GM23338 (cell line): Measurements from ENCODE around the gene DLGAP4. TPM values are rescaled to one million over a fixed set of nuclear protein-coding genes. Genes with fewer than 3 reads are reported as not detected.

Experiments used
- ATAC-seq: fragments of 200-7000 bp; cut with Tn5 transposase; 3 replicates; pipeline ENCODE4 v1.9.1; 2020
- DNase-seq: peaks from one replicate; pipeline ENCODE4 v3.0.0-alpha.2; 2015; ENCODE audit warnings: low spot score
- H2AFZ ChIP-seq: fragments of 200-600 bp; sonication (generic); 2 replicates; pipeline ENCODE4 v1.8.0; 2016; ENCODE audit warnings: antibody characterized with exemption, mild to moderate bottlenecking, moderate library complexity
- H3F3A ChIP-seq: fragments of 200-600 bp; sonication (generic); replicated peaks from 2 replicates; pipeline ENCODE4 v1.8.0; 2017; ENCODE audit warnings: antibody characterized with exemption, mixed run types, low read depth
- H3K27ac ChIP-seq: fragments of 200-600 bp; sonication (generic); 2 replicates; pipeline ENCODE4 v1.6.1; 2016; ENCODE audit warnings: low read depth
- H3K27me3 ChIP-seq: fragments of 200-600 bp; sonication (generic); 2 replicates; pipeline ENCODE4 v1.8.0; 2016; ENCODE audit warnings: mild to moderate bottlenecking, mixed run types, moderate library complexity; ENCODE audit not compliant: insufficient read depth
- H3K36me3 ChIP-seq: fragments of 200-600 bp; sonication (generic); 2 replicates; pipeline ENCODE4 v1.8.0; 2016; ENCODE audit warnings: mild to moderate bottlenecking; ENCODE audit not compliant: insufficient read depth
- H3K4me1 ChIP-seq: fragments of 200-600 bp; sonication (generic); 2 replicates; pipeline ENCODE4 v1.8.0; 2016; ENCODE audit warnings: mild to moderate bottlenecking, moderate library complexity; ENCODE audit not compliant: insufficient read depth
- H3K4me2 ChIP-seq: fragments of 200-600 bp; sonication (generic); 2 replicates; pipeline ENCODE4 v1.7.1; 2017; ENCODE audit warnings: mixed run types
- H3K4me3 ChIP-seq: fragments of 200-600 bp; sonication (generic); 2 replicates; pipeline ENCODE4 v1.6.1; 2016; ENCODE audit warnings: mixed run types
- H3K79me2 ChIP-seq: fragments of 200-600 bp; sonication (generic); replicated peaks from 2 replicates; pipeline ENCODE4 v1.8.0; 2017; ENCODE audit warnings: mild to moderate bottlenecking; ENCODE audit not compliant: insufficient read depth
- H3K9me2 ChIP-seq: fragments of 200-600 bp; sonication (generic); 2 replicates; pipeline ENCODE4 v1.8.0; 2017; ENCODE audit not compliant: insufficient read depth
- H4K20me1 ChIP-seq: fragments of 200-600 bp; sonication (generic); replicated peaks from 2 replicates; pipeline ENCODE4 v1.8.0; 2017; ENCODE audit warnings: mild to moderate bottlenecking; ENCODE audit not compliant: insufficient read depth
- H3K27ac Mint-ChIP-seq: 2 replicates; pipeline ENCODE4 v1.8.0; 2020; ENCODE audit warnings: inconsistent platforms, mild to moderate bottlenecking, moderate library complexity, mixed read lengths
- H3K27me3 Mint-ChIP-seq: 3 replicates; pipeline ENCODE4 v1.8.0; 2022; ENCODE audit warnings: low read depth, mild to moderate bottlenecking, moderate library complexity, mixed read lengths, inconsistent platforms; ENCODE audit not compliant: insufficient read depth, poor library complexity
- H3K36me3 Mint-ChIP-seq: 3 replicates; pipeline ENCODE4 v1.8.0; 2021; ENCODE audit warnings: low read depth, mild to moderate bottlenecking, inconsistent platforms, moderate library complexity, mixed read lengths
- H3K4me1 Mint-ChIP-seq: 3 replicates; pipeline ENCODE4 v1.8.0; 2020; ENCODE audit warnings: mild to moderate bottlenecking, inconsistent platforms, mixed read lengths
- H3K4me3 Mint-ChIP-seq: 3 replicates; pipeline ENCODE4 v1.8.0; 2021; ENCODE audit warnings: moderate library complexity, mild to moderate bottlenecking, inconsistent platforms, mixed read lengths
- H3K9me3 Mint-ChIP-seq: 3 replicates; pipeline ENCODE4 v1.8.0; 2020; ENCODE audit warnings: moderate library complexity, mild to moderate bottlenecking, inconsistent platforms, mixed read lengths
- CREB1 ChIP-seq: fragments of 250-450 bp; sonication (Bioruptor Pico); IDR thresholded peaks from 2 replicates; pipeline ENCODE4 v1.5.0; 2020; ENCODE audit warnings: low read depth, mild to moderate bottlenecking, moderate library complexity
- EZH2 ChIP-seq: fragments of 200-600 bp; sonication (generic); IDR thresholded peaks from one replicate; pipeline ENCODE4 v1.8.0; 2017; ENCODE audit warnings: antibody characterized with exemption, mild to moderate bottlenecking, low read depth; ENCODE audit not compliant: unreplicated experiment
- EZH2phosphoT487 ChIP-seq: fragments of 200-600 bp; sonication (generic); IDR thresholded peaks from one replicate; pipeline ENCODE4 v1.8.1; 2018; ENCODE audit warnings: antibody characterized with exemption; ENCODE audit not compliant: unreplicated experiment
- JUNB ChIP-seq: IDR thresholded peaks from one replicate; pipeline ENCODE4 v1.6.1; 2016; ENCODE audit warnings: antibody characterized with exemption; ENCODE audit not compliant: unreplicated experiment
- NANOG ChIP-seq: IDR thresholded peaks from 2 replicates; pipeline ENCODE4 v1.6.1; 2016; ENCODE audit warnings: antibody characterized with exemption, borderline replicate concordance
- STAT1 ChIP-seq: IDR thresholded peaks from one replicate; pipeline ENCODE4 v1.6.1; 2016; ENCODE audit warnings: antibody characterized with exemption; ENCODE audit not compliant: unreplicated experiment
- ZNF114 ChIP-seq: fragments of 250-450 bp; sonication (Bioruptor Pico); IDR thresholded peaks from 2 replicates; pipeline ENCODE4 v1.5.0; 2020; ENCODE audit warnings: mild to moderate bottlenecking, moderate library complexity
- ZNF331 ChIP-seq: fragments of 250-450 bp; sonication (Bioruptor Pico); IDR thresholded peaks from 2 replicates; pipeline ENCODE4 v1.5.0; 2020; ENCODE audit warnings: low read depth, mild to moderate bottlenecking, moderate library complexity
- polyA plus RNA-seq: library from polyadenylated mRNA; unstranded; fragments of >200 nt; fragmentation: Nextera tagmentation; extraction: Ambion mirVana; gene quantifications from 2 replicates; pipeline ENCODE4 v1.2.1, GENCODE V29; 2016
- total RNA-seq: library from RNA; depleted of rRNA; stranded (reverse); fragments of >200 nt; shearing (Covaris generic); gene quantifications from 2 replicates; pipeline ENCODE4 v1.2.3, GENCODE V29; 2014
- TF ChIP-seq, protein P1 (sequence below), 2 experiments: fragments of 200-600 bp in 1 of 2; sonication (generic) in 1 of 2; conservative IDR thresholded peaks; 2 replicates each; pipeline versions ENCODE4 v1.5.1 to v1.6.1; 2016 to 2017; ENCODE audit warnings: antibody characterized with exemption in 2 of 2, low read depth in 2 of 2, mild to moderate bottlenecking in 2 of 2, moderate library complexity in 1 of 2
- TF ChIP-seq, protein P2 (sequence below): IDR thresholded peaks from one replicate; pipeline ENCODE4 v1.6.1; 2018; ENCODE audit warnings: antibody characterized with exemption; ENCODE audit not compliant: unreplicated experiment
- TF ChIP-seq, protein P3 (sequence below): IDR thresholded peaks from 2 replicates; pipeline ENCODE4 v1.6.1; 2016; ENCODE audit warnings: antibody characterized with exemption

Gene DLGAP4
- total and polyA plus RNA-seq, 2 experiments from 2014 or later, result 46.1 to 52.2 TPM

DNA sequence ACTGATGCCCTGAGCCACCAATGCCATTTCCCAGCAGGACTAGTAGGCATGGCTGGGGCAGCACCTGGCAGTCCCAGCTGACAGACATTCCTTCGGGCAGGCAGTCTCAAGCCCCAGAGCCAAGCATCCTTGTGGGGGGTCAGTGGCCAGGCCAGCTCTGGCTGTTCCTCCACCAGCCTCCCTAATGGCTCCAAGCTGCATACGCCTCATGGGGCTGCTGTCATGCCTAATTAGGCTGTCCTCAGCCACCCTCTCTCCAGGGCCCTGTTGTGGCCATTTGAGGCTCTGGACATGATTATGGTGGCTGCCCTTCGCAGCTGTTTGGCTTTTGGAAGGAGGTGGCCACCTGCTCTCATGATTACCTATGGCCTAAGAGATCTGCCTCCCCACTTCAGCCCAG lies 79.4 kb downstream of the DLGAP4 start:
- no peak overlapping the region for H3K4me2 ChIP-seq
- no peaks in the 10 kb centered on the region for H3K9me2 ChIP-seq
- no peaks in the 10 kb centered on the region for H3K4me1 ChIP-seq
- H2AFZ ChIP-seq, result no peak overlapping the region
- ATAC-seq (no peak), DNase-seq (no peak)
- Mint-ChIP-seq H3K9me3 (no peaks in the 10 kb centered on the region), H3K36me3 (no peaks in the 10 kb centered on the region), H3K4me1 (peaks cover 7% of the 10 kb centered on the region; the same call in 2 of the 3 replicates), H3K4me3 (no peak overlapping the region), H3K27ac (no peak overlapping the region), H3K27me3 (peaks cover 6% of the 10 kb centered on the region)
- no peaks in the 10 kb centered on the region for H3K36me3 ChIP-seq
- no peaks in the 10 kb centered on the region for H3K27me3 ChIP-seq
- no peak overlapping the region for H3K27ac ChIP-seq
- no peaks in the 10 kb centered on the region for H3K79me2 ChIP-seq
- H4K20me1 ChIP-seq, result peaks cover 4% of the 10 kb centered on the region; the same call in 1 of the 2 replicates
- TF ChIP-seq ZNF331 (CRISPR knock-in tag) (no peak), JUNB (no peak), EZH2phosphoT487 (no peak)
- H3F3A ChIP-seq, result no peaks in the 10 kb centered on the region
- H3K4me3 ChIP-seq, result no peak overlapping the region

DNA sequence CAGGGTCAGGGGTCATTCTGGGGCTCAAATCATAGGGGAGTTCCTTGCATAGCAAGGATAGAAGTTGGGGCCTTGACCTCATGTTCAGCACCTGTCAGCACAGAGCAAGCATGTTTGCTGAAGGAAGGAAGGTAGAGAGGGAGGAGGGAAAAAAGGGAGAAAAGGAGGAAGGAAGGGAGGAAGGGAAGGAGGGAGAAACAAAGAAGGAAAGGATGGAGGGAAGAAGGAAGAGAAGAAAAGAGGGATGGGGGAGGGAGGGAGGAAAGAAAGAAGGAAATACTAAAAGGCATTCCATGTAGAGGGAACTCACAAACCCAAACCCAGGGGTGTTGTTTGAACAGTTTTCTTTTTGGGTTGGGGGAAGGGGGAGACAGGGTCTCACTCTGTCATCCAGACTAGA lies 80.1 kb downstream of the DLGAP4 start:
- H3K27ac Mint-ChIP-seq, result no peak overlapping the region
- Histone ChIP-seq H3K4me3 (no peak overlapping the region), H3F3A (no peaks in the 10 kb centered on the region), H3K4me2 (no peak overlapping the region), H3K36me3 (no peaks in the 10 kb centered on the region), H4K20me1 (peaks cover 4% of the 10 kb centered on the region; the same call in 1 of the 2 replicates), H3K79me2 (no peaks in the 10 kb centered on the region), H3K27me3 (no peaks in the 10 kb centered on the region), H3K9me2 (no peaks in the 10 kb centered on the region), H2AFZ (no peak overlapping the region), H3K4me1 (peaks cover 5% of the 10 kb centered on the region; the same call in 1 of the 2 replicates), H3K27ac (no peak overlapping the region)
- DNase-seq (no peak), ATAC-seq (no peak)
- peaks cover 11% of the 10 kb centered on the region for H3K27me3 Mint-ChIP-seq
- peaks cover 14% of the 10 kb centered on the region for H3K4me1 Mint-ChIP-seq
- H3K36me3 Mint-ChIP-seq, result no peaks in the 10 kb centered on the region
- H3K9me3 Mint-ChIP-seq, result no peaks in the 10 kb centered on the region
- H3K4me3 Mint-ChIP-seq, result no peak overlapping the region
- TF ChIP-seq JUNB (no peak), EZH2phosphoT487 (no peak), ZNF114 (CRISPR knock-in tag) (no peak), NANOG (no peak), CREB1 (CRISPR knock-in tag) (no peak), EZH2 (no peak), STAT1 (no peak), ZNF331 (CRISPR knock-in tag) (no peak)
- TF ChIP-seq, protein P1, sequence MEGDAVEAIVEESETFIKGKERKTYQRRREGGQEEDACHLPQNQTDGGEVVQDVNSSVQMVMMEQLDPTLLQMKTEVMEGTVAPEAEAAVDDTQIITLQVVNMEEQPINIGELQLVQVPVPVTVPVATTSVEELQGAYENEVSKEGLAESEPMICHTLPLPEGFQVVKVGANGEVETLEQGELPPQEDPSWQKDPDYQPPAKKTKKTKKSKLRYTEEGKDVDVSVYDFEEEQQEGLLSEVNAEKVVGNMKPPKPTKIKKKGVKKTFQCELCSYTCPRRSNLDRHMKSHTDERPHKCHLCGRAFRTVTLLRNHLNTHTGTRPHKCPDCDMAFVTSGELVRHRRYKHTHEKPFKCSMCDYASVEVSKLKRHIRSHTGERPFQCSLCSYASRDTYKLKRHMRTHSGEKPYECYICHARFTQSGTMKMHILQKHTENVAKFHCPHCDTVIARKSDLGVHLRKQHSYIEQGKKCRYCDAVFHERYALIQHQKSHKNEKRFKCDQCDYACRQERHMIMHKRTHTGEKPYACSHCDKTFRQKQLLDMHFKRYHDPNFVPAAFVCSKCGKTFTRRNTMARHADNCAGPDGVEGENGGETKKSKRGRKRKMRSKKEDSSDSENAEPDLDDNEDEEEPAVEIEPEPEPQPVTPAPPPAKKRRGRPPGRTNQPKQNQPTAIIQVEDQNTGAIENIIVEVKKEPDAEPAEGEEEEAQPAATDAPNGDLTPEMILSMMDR (conservative IDR thresholded peaks at IDR 0.05; ENCODE audit: low read depth in 2 of 2), result no peak
- TF ChIP-seq, protein P2, sequence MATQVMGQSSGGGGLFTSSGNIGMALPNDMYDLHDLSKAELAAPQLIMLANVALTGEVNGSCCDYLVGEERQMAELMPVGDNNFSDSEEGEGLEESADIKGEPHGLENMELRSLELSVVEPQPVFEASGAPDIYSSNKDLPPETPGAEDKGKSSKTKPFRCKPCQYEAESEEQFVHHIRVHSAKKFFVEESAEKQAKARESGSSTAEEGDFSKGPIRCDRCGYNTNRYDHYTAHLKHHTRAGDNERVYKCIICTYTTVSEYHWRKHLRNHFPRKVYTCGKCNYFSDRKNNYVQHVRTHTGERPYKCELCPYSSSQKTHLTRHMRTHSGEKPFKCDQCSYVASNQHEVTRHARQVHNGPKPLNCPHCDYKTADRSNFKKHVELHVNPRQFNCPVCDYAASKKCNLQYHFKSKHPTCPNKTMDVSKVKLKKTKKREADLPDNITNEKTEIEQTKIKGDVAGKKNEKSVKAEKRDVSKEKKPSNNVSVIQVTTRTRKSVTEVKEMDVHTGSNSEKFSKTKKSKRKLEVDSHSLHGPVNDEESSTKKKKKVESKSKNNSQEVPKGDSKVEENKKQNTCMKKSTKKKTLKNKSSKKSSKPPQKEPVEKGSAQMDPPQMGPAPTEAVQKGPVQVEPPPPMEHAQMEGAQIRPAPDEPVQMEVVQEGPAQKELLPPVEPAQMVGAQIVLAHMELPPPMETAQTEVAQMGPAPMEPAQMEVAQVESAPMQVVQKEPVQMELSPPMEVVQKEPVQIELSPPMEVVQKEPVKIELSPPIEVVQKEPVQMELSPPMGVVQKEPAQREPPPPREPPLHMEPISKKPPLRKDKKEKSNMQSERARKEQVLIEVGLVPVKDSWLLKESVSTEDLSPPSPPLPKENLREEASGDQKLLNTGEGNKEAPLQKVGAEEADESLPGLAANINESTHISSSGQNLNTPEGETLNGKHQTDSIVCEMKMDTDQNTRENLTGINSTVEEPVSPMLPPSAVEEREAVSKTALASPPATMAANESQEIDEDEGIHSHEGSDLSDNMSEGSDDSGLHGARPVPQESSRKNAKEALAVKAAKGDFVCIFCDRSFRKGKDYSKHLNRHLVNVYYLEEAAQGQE, result no peak
- TF ChIP-seq, protein P3, sequence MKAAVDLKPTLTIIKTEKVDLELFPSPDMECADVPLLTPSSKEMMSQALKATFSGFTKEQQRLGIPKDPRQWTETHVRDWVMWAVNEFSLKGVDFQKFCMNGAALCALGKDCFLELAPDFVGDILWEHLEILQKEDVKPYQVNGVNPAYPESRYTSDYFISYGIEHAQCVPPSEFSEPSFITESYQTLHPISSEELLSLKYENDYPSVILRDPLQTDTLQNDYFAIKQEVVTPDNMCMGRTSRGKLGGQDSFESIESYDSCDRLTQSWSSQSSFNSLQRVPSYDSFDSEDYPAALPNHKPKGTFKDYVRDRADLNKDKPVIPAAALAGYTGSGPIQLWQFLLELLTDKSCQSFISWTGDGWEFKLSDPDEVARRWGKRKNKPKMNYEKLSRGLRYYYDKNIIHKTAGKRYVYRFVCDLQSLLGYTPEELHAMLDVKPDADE, result no peak
